Caco-2 (cell line): ENCODE measurements around the gene PPP2R5C. TPM values are rescaled to one million over a fixed set of nuclear protein-coding genes. Genes with fewer than 3 reads are reported as not detected.

Source experiments
- BruUV-seq: library from RNA; stranded (reverse); fragments of 400-500 nt; replicated peaks from 2 replicates; lab custom pipeline; 2021; lab: Mats Ljungman, UMichigan
- CTCF ChIA-PET: fragments of 300-600 bp; sonication (Branson Sonifier 250); formaldehyde crosslinking; loops from one replicate; lab custom pipeline; 2022; ENCODE audit warnings: antibody characterized with exemption; lab: Charles Lee
- POLR2A ChIA-PET: fragments of 300-600 bp; sonication (Branson Sonifier 250); formaldehyde crosslinking; loops from one replicate; lab custom pipeline; 2022; ENCODE audit warnings: antibody characterized with exemption; lab: Charles Lee
- DNase-seq, 2 experiments: peaks; one replicate each; pipeline versions ENCODE4 v3.0.0 to v3.0.0-alpha.2; 2020 to 2022
- H3K27me3 ChIP-seq: replicated peaks from 2 replicates; pipeline ENCODE4 v1.6.0; 2011; ENCODE audit warnings: low read length; ENCODE audit not compliant: control insufficient read depth, insufficient read depth
- H3K36me3 ChIP-seq: 2 replicates; pipeline ENCODE4 v1.5.1; 2011; ENCODE audit warnings: low read length; ENCODE audit not compliant: control insufficient read depth, insufficient read depth
- H3K4me1 ChIP-seq: fragments of 250-450 bp; sonication (Bioruptor Pico); 2 replicates; pipeline ENCODE4 v1.5.1; 2020; ENCODE audit warnings: mild to moderate bottlenecking
- H3K4me3 ChIP-seq: 2 replicates; pipeline ENCODE4 v1.5.1; 2011; ENCODE audit warnings: low read depth, mild to moderate bottlenecking, control low read depth, low read length
- H3K9me3 ChIP-seq: fragments of 250-450 bp; sonication (Bioruptor Pico); 2 replicates; pipeline ENCODE4 v1.5.1; 2020; ENCODE audit warnings: mild to moderate bottlenecking, moderate library complexity
- H3K27ac Mint-ChIP-seq: one replicate; pipeline ENCODE4 v1.8.0; 2022; ENCODE audit warnings: mixed read lengths; ENCODE audit not compliant: unreplicated experiment
- H3K27me3 Mint-ChIP-seq: one replicate; pipeline ENCODE4 v1.8.0; 2022; ENCODE audit warnings: mixed read lengths; ENCODE audit not compliant: insufficient read depth, unreplicated experiment
- H3K36me3 Mint-ChIP-seq: one replicate; pipeline ENCODE4 v1.8.0; 2022; ENCODE audit warnings: mild to moderate bottlenecking, mixed read lengths; ENCODE audit not compliant: insufficient read depth, unreplicated experiment
- H3K4me1 Mint-ChIP-seq: one replicate; pipeline ENCODE4 v1.8.0; 2022; ENCODE audit warnings: low read depth, mixed read lengths; ENCODE audit not compliant: unreplicated experiment
- H3K4me3 Mint-ChIP-seq: one replicate; pipeline ENCODE4 v1.8.0; 2022; ENCODE audit warnings: mild to moderate bottlenecking, moderate library complexity, mixed read lengths; ENCODE audit not compliant: unreplicated experiment
- H3K9me3 Mint-ChIP-seq: one replicate; pipeline ENCODE4 v1.8.0; 2022; ENCODE audit warnings: mixed read lengths; ENCODE audit not compliant: unreplicated experiment
- CTCF ChIP-seq, 2 experiments: fragments of 200-600 bp in 1 of 2; IDR thresholded peaks; 1 replicate in 1 of 2; 2 replicates in 1 of 2; pipeline versions ENCODE4 v1.5.1 to v1.8.0; 2011 to 2022; ENCODE audit warnings: antibody characterized with exemption in 1 of 2, control low read depth in 1 of 2, inconsistent platforms in 1 of 2, low read depth in 1 of 2, low read length in 1 of 2, mild to moderate bottlenecking in 1 of 2, moderate library complexity in 1 of 2; ENCODE audit not compliant: insufficient read depth in 1 of 2, severe bottlenecking in 1 of 2, unreplicated experiment in 1 of 2
- intact Hi-C: fragments of 100-400 bp; cut with micrococcal nuclease; formaldehyde crosslinking; loops from one replicate; pipeline ENCODE4 v1.10.0; 2022; ENCODE audit not compliant: unreplicated experiment
- total RNA-seq: library from RNA; stranded (reverse); gene quantifications from 2 replicates; pipeline ENCODE4 v1.2.3, GENCODE V29; 2022

The PPP2R5C gene
- total RNA-seq, 1 experiment from 2014 or later: 97.5 TPM

- Mint-ChIP-seq H3K9me3 (no peaks in the 10 kb centered on the region), H3K4me3 (no peak overlapping the region), H3K27me3 (no peaks in the 10 kb centered on the region), H3K4me1 (no peaks in the 10 kb centered on the region), H3K36me3 (no peaks in the 10 kb centered on the region), H3K27ac (no peak overlapping the region)
- H3K4me3 ChIP-seq: no peak overlapping the region
- intact Hi-C loops: no loop called here
- POLR2A ChIA-PET: no interaction called here
- TF ChIP-seq CTCF (IDR thresholded peaks at IDR 0.05; ENCODE audit: insufficient read depth in 1 of 2, low read depth in 1 of 2, low read length in 1 of 2, severe bottlenecking in 1 of 2, unreplicated experiment in 1 of 2): no peak
- no peaks in the 10 kb centered on the region for H3K27me3 ChIP-seq
- H3K4me1 ChIP-seq: no peaks in the 10 kb centered on the region
- H3K9me3 ChIP-seq: no peaks in the 10 kb centered on the region
- no peaks in the 10 kb centered on the region for H3K36me3 ChIP-seq
- CTCF ChIA-PET: no interaction called here
- BruUV-seq: no TSS peak
- DNase-seq: no peak
Observed at GRCh38 chr14:101937926-101938767, 176.6 kb downstream of the PPP2R5C start.

GRCh38 chr14:101939646-101940170 lies 178.2 kb downstream of the PPP2R5C start:
- no peak overlapping the region for H3K27ac Mint-ChIP-seq
- no peaks in the 10 kb centered on the region for H3K36me3 Mint-ChIP-seq
- Histone ChIP-seq H3K27me3 (no peaks in the 10 kb centered on the region), H3K36me3 (no peaks in the 10 kb centered on the region), H3K4me3 (no peak overlapping the region), H3K9me3 (no peaks in the 10 kb centered on the region), H3K4me1 (no peaks in the 10 kb centered on the region)
- BruUV-seq: no TSS peak
- intact Hi-C loops: no loop called here
- ChIA-PET POLR2A (no interaction called here), CTCF (no interaction called here)
- H3K4me1 Mint-ChIP-seq: no peaks in the 10 kb centered on the region
- no peak for TF ChIP-seq CTCF (IDR thresholded peaks at IDR 0.05; ENCODE audit: insufficient read depth in 1 of 2, low read depth in 1 of 2, low read length in 1 of 2, severe bottlenecking in 1 of 2, unreplicated experiment in 1 of 2)
- no peak overlapping the region for H3K4me3 Mint-ChIP-seq
- no peaks in the 10 kb centered on the region for H3K27me3 Mint-ChIP-seq
- no peaks in the 10 kb centered on the region for H3K9me3 Mint-ChIP-seq
- no peak for DNase-seq

GRCh38 chr14:101944451-101944850 lies 182.9 kb downstream of the PPP2R5C start:
- CTCF ChIA-PET: no interaction called here
- Mint-ChIP-seq H3K27ac (no peak overlapping the region), H3K27me3 (no peaks in the 10 kb centered on the region), H3K4me1 (no peaks in the 10 kb centered on the region), H3K4me3 (no peak overlapping the region), H3K36me3 (peaks cover 17% of the 10 kb centered on the region), H3K9me3 (no peaks in the 10 kb centered on the region)
- BruUV-seq: no TSS peak
- POLR2A ChIA-PET: no interaction called here
- no peaks in the 10 kb centered on the region for H3K27me3 ChIP-seq
- H3K36me3 ChIP-seq: no peaks in the 10 kb centered on the region
- no peak overlapping the region for H3K4me3 ChIP-seq
- DNase-seq: no peak
- TF ChIP-seq CTCF (IDR thresholded peaks at IDR 0.05; ENCODE audit: insufficient read depth in 1 of 2, low read depth in 1 of 2, low read length in 1 of 2, severe bottlenecking in 1 of 2, unreplicated experiment in 1 of 2): no peak
- H3K9me3 ChIP-seq: no peaks in the 10 kb centered on the region
- H3K4me1 ChIP-seq: no peaks in the 10 kb centered on the region
- intact Hi-C loops: no loop called here
